BJ (cell line): ENCODE measurements around the gene B3GNT9. TPM values are rescaled to one million over a fixed set of nuclear protein-coding genes. Genes with fewer than 3 reads are reported as not detected.

ENCODE experiments used
- CTCF ChIA-PET: fragments of 350-600 bp; formaldehyde crosslinking; extraction: SDS; loops from one replicate; lab custom pipeline; 2021; ENCODE audit warnings: antibody characterized with exemption, inconsistent platforms; lab: Yijun Ruan, JAX
- POLR2A ChIA-PET: fragments of 300-600 bp; sonication (Branson Sonifier 250); formaldehyde crosslinking; extraction: SDS; loops from one replicate; lab custom pipeline; 2021; ENCODE audit warnings: antibody characterized with exemption; lab: Charles Lee
- DNase-seq: peaks from one replicate; pipeline ENCODE4 v3.0.0-alpha.2; 2011; ENCODE audit warnings: low read depth
- H3K27me3 ChIP-seq: 2 replicates; pipeline ENCODE4 v1.6.0; 2011; ENCODE audit warnings: low read length; ENCODE audit not compliant: control insufficient read depth, insufficient read depth
- H3K36me3 ChIP-seq: 2 replicates; pipeline ENCODE4 v1.5.1; 2011; ENCODE audit warnings: low read length; ENCODE audit not compliant: control insufficient read depth, insufficient read depth
- H3K4me3 ChIP-seq: 2 replicates; pipeline ENCODE4 v1.5.1; 2011; ENCODE audit warnings: low read depth, mild to moderate bottlenecking, control low read depth, low read length
- polyA plus RNA-seq: library from polyadenylated mRNA; depleted of rRNA; stranded (reverse); fragments of >200 nt; gene quantifications from 2 replicates; pipeline ENCODE4 v1.2.3, GENCODE V29; 2011
- TF ChIP-seq, protein P1 (sequence below): IDR thresholded peaks from 2 replicates; pipeline ENCODE4 v1.5.1; 2011; ENCODE audit warnings: low read depth, mild to moderate bottlenecking, control low read depth, inconsistent platforms, low read length, moderate library complexity; ENCODE audit not compliant: insufficient read depth

B3GNT9 gene
- polyA plus RNA-seq, 1 experiment, result 34.9 TPM

DNA sequence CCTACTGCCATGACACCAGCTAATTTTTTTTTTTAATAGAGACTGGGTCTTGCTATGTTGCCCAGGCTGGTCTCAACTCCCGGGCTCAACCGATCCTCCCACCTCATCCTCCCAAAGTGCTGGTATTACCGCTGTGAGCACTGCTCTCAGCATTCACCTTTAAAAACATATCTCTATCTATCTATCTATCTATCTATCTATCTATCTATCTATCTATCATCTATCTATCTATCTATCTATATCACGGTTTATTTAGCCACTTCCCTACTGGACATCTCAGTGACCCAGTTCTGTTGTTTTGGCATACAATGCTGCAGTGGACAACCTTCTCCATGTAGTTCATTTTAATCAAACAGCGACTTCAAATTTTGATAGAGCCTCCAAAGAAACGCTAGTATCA, 42.3 kb downstream of the B3GNT9 start:
- Histone ChIP-seq H3K27me3 (no peaks in the 10 kb centered on the region), H3K36me3 (no peaks in the 10 kb centered on the region), H3K4me3 (no peak overlapping the region)
- TF ChIP-seq, protein P1, sequence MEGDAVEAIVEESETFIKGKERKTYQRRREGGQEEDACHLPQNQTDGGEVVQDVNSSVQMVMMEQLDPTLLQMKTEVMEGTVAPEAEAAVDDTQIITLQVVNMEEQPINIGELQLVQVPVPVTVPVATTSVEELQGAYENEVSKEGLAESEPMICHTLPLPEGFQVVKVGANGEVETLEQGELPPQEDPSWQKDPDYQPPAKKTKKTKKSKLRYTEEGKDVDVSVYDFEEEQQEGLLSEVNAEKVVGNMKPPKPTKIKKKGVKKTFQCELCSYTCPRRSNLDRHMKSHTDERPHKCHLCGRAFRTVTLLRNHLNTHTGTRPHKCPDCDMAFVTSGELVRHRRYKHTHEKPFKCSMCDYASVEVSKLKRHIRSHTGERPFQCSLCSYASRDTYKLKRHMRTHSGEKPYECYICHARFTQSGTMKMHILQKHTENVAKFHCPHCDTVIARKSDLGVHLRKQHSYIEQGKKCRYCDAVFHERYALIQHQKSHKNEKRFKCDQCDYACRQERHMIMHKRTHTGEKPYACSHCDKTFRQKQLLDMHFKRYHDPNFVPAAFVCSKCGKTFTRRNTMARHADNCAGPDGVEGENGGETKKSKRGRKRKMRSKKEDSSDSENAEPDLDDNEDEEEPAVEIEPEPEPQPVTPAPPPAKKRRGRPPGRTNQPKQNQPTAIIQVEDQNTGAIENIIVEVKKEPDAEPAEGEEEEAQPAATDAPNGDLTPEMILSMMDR, result no peak
- DNase-seq, result no peak
- ChIA-PET POLR2A (no interaction called here), CTCF (no interaction called here)

- Histone ChIP-seq H3K4me3 (no peak overlapping the region), H3K27me3 (no peaks in the 10 kb centered on the region), H3K36me3 (no peaks in the 10 kb centered on the region)
- DNase-seq, result no peak
- CTCF ChIA-PET, result interaction anchor here (0.7 to 2.5 kb wide), 3 partner anchors 22 to 145 kb away, joined by 3 to 14 read pairs (median 4); partner anchors contain the start of gene CES3
- TF ChIP-seq, protein P1, result no peak
- POLR2A ChIA-PET, result no interaction called here
Observed at GRCh38 chr16:67105881-67106280, 44.9 kb downstream of the B3GNT9 start.

- TF ChIP-seq, protein P1, result no peak
- ChIA-PET POLR2A (no interaction called here), CTCF (interaction anchor here (0.7 to 2.5 kb wide), 3 partner anchors 22 to 55 kb away, joined by 3 to 14 read pairs (median 4); partner anchors contain the start of genes FBXL8 and TRADD)
- no peak for DNase-seq
- Histone ChIP-seq H3K27me3 (no peaks in the 10 kb centered on the region), H3K36me3 (no peaks in the 10 kb centered on the region), H3K4me3 (no peak overlapping the region)
Observed at GRCh38 chr16:67105246-67105645, 45.6 kb downstream of the B3GNT9 start.

- ChIA-PET POLR2A (no interaction called here), CTCF (interaction anchor here (1.2 kb wide), 1 partner anchor 55 kb away, joined by 3 read pairs; the partner anchor contains the start of genes FBXL8 and TRADD)
- H3K27me3 ChIP-seq, result no peaks in the 10 kb centered on the region
Observed at GRCh38 chr16:67104845-67105244, 46.0 kb downstream of the B3GNT9 start.

GRCh38 chr16:67104061-67104460, 46.7 kb downstream of the B3GNT9 start:
- CTCF ChIA-PET, result interaction anchor here (1.0 to 4.2 kb wide), 6 partner anchors 51 to 150 kb away, joined by 3 to 23 read pairs (median 4); partner anchors contain the start of genes FBXL8 and TRADD
- no peak for DNase-seq

More at GRCh38 chr16:67104845-67105244, 46.0 kb downstream of the B3GNT9 start:
- no peak overlapping the region for H3K4me3 ChIP-seq
- no peaks in the 10 kb centered on the region for H3K36me3 ChIP-seq
- TF ChIP-seq, protein P1, result no peak
- no peak for DNase-seq

More at GRCh38 chr16:67104061-67104460, 46.7 kb downstream of the B3GNT9 start:
- H3K27me3 ChIP-seq, result no peaks in the 10 kb centered on the region
- POLR2A ChIA-PET, result no interaction called here
- H3K4me3 ChIP-seq, result no peak overlapping the region
- H3K36me3 ChIP-seq, result no peaks in the 10 kb centered on the region; the same call in 1 of the 2 replicates
- TF ChIP-seq, protein P1, result peak; percentile 45
